Osteocyte (in vitro differentiated cells): ENCODE measurements around the gene B3GAT1. TPM values are rescaled to one million over a fixed set of nuclear protein-coding genes. Genes with fewer than 3 reads are reported as not detected.

ENCODE experiments used
- DNase-seq: peaks from one replicate; pipeline ENCODE4 v3.0.0; 2021; ENCODE audit warnings: mixed read lengths; ENCODE audit not compliant: unreplicated experiment; ENCODE audit errors: extremely low spot score
- H3K27ac Mint-ChIP-seq: one replicate; pipeline ENCODE4 v1.8.0; 2021; ENCODE audit warnings: mild to moderate bottlenecking, mixed read lengths; ENCODE audit not compliant: unreplicated experiment
- H3K27me3 Mint-ChIP-seq: one replicate; pipeline ENCODE4 v1.8.0; 2021; ENCODE audit warnings: mixed read lengths; ENCODE audit not compliant: unreplicated experiment
- H3K36me3 Mint-ChIP-seq: one replicate; pipeline ENCODE4 v1.8.0; 2021; ENCODE audit warnings: mixed read lengths; ENCODE audit not compliant: unreplicated experiment
- H3K4me1 Mint-ChIP-seq: one replicate; pipeline ENCODE4 v1.8.0; 2021; ENCODE audit warnings: mixed read lengths; ENCODE audit not compliant: unreplicated experiment
- H3K4me3 Mint-ChIP-seq: one replicate; pipeline ENCODE4 v1.8.0; 2021; ENCODE audit warnings: mild to moderate bottlenecking, moderate library complexity, mixed read lengths; ENCODE audit not compliant: unreplicated experiment
- H3K9me3 Mint-ChIP-seq: one replicate; pipeline ENCODE4 v1.8.0; 2021; ENCODE audit warnings: mixed read lengths; ENCODE audit not compliant: unreplicated experiment
- CTCF ChIP-seq: fragments of 200-600 bp; sonication (generic); IDR thresholded peaks from 2 replicates; pipeline ENCODE4 v1.5.0; 2021; ENCODE audit warnings: antibody characterized with exemption, mild to moderate bottlenecking, moderate library complexity
- total RNA-seq: library from RNA; stranded (reverse); gene quantifications from 2 replicates; pipeline ENCODE4 v1.2.1, GENCODE V29; 2021

The B3GAT1 gene
- total RNA-seq, 1 donor from 2014 or later = 2.4 TPM

GRCh38 chr11:134367781-134368180 lies 44.3 kb downstream of the B3GAT1 start:
- Mint-ChIP-seq H3K27me3 (peaks cover 2% of the 10 kb centered on the region), H3K36me3 (no peaks in the 10 kb centered on the region), H3K4me3 (no peak overlapping the region), H3K9me3 (no peaks in the 10 kb centered on the region), H3K4me1 (no peaks in the 10 kb centered on the region), H3K27ac (no peak overlapping the region)
- no peak for DNase-seq
- TF ChIP-seq CTCF = no peak

GRCh38 chr11:134366254-134366653 lies 45.8 kb downstream of the B3GAT1 start:
- no peak for DNase-seq
- Mint-ChIP-seq H3K27me3 (peaks cover 2% of the 10 kb centered on the region), H3K36me3 (no peaks in the 10 kb centered on the region), H3K4me1 (no peaks in the 10 kb centered on the region), H3K4me3 (no peak overlapping the region), H3K27ac (no peak overlapping the region), H3K9me3 (no peaks in the 10 kb centered on the region)
- no peak for TF ChIP-seq CTCF

- DNase-seq = no peak
- Mint-ChIP-seq H3K4me1 (no peaks in the 10 kb centered on the region), H3K27ac (no peak overlapping the region), H3K27me3 (peaks cover 2% of the 10 kb centered on the region), H3K4me3 (no peak overlapping the region), H3K9me3 (no peaks in the 10 kb centered on the region), H3K36me3 (no peaks in the 10 kb centered on the region)
- no peak for TF ChIP-seq CTCF
Measured at GRCh38 chr11:134365011-134365925, 46.8 kb downstream of the B3GAT1 start.

GRCh38 chr11:134364261-134364660 lies 47.8 kb downstream of the B3GAT1 start:
- no peak overlapping the region for H3K4me3 Mint-ChIP-seq
- H3K27me3 Mint-ChIP-seq = peaks cover 2% of the 10 kb centered on the region
- no peak for DNase-seq
- no peak for TF ChIP-seq CTCF
- H3K36me3 Mint-ChIP-seq = no peaks in the 10 kb centered on the region
- no peak overlapping the region for H3K27ac Mint-ChIP-seq
- no peaks in the 10 kb centered on the region for H3K9me3 Mint-ChIP-seq
- no peaks in the 10 kb centered on the region for H3K4me1 Mint-ChIP-seq

- no peaks in the 10 kb centered on the region for H3K4me1 Mint-ChIP-seq
- peaks cover 2% of the 10 kb centered on the region for H3K27me3 Mint-ChIP-seq
- no peak overlapping the region for H3K4me3 Mint-ChIP-seq
- H3K9me3 Mint-ChIP-seq = no peaks in the 10 kb centered on the region
- H3K36me3 Mint-ChIP-seq = no peaks in the 10 kb centered on the region
- H3K27ac Mint-ChIP-seq = no peak overlapping the region
- no peak for DNase-seq
- no peak for TF ChIP-seq CTCF
Measured at GRCh38 chr11:134363592-134363991, 48.5 kb downstream of the B3GAT1 start.
